PFSK-1 (cell line): ENCODE results near the gene TFF2.

Experiments used
- SIN3A ChIP-seq: IDR thresholded peaks from 2 replicates; pipeline ENCODE4 v1.6.1; 2012; ENCODE audit warnings: mild to moderate bottlenecking, low read length, moderate library complexity, borderline replicate concordance; ENCODE audit not compliant: insufficient read depth
- TF ChIP-seq, protein P1 (sequence below), 2 experiments: IDR thresholded peaks; 2 replicates each; pipeline versions ENCODE4 v1.6.1 to v1.8.0; 2011 to 2012; ENCODE audit warnings: low read depth in 2 of 2, low read length in 2 of 2, control low read depth in 1 of 2, inconsistent platforms in 1 of 2, mild to moderate bottlenecking in 1 of 2, moderate library complexity in 1 of 2; ENCODE audit not compliant: insufficient read depth in 1 of 2

DNA sequence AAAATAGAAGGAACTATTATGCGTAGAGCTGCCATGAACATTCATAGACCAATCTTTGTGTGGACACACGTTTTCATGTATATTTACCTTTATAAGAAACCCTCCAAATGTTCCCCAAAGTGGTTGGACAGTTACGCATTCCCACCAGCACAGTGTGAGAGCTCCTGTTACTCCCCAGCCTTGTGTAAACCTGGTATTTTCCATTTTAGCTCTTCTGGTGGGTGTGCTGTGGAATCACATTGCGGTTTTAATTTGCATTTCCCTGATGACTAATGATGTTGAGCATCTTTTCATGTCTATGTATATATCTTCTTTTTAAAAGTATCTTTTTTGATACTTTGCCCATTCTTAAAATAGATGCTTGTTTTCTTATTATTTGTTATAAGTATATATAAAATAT, 49.7 kb upstream of the TFF2 start:
- no peak for TF ChIP-seq SIN3A
- TF ChIP-seq, protein P1, sequence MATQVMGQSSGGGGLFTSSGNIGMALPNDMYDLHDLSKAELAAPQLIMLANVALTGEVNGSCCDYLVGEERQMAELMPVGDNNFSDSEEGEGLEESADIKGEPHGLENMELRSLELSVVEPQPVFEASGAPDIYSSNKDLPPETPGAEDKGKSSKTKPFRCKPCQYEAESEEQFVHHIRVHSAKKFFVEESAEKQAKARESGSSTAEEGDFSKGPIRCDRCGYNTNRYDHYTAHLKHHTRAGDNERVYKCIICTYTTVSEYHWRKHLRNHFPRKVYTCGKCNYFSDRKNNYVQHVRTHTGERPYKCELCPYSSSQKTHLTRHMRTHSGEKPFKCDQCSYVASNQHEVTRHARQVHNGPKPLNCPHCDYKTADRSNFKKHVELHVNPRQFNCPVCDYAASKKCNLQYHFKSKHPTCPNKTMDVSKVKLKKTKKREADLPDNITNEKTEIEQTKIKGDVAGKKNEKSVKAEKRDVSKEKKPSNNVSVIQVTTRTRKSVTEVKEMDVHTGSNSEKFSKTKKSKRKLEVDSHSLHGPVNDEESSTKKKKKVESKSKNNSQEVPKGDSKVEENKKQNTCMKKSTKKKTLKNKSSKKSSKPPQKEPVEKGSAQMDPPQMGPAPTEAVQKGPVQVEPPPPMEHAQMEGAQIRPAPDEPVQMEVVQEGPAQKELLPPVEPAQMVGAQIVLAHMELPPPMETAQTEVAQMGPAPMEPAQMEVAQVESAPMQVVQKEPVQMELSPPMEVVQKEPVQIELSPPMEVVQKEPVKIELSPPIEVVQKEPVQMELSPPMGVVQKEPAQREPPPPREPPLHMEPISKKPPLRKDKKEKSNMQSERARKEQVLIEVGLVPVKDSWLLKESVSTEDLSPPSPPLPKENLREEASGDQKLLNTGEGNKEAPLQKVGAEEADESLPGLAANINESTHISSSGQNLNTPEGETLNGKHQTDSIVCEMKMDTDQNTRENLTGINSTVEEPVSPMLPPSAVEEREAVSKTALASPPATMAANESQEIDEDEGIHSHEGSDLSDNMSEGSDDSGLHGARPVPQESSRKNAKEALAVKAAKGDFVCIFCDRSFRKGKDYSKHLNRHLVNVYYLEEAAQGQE (IDR thresholded peaks at IDR 0.05; ENCODE audit: insufficient read depth in 1 of 2, low read depth in 2 of 2, low read length in 2 of 2), result no peak
